GM12892 (cell line): ENCODE data around the gene PGR.

Experiments used
- POLR2A ChIP-seq: IDR thresholded peaks from 2 replicates; pipeline ENCODE4 v1.6.1; 2011; ENCODE audit warnings: low read depth, low read length, control low read depth
- POLR2AphosphoS5 ChIP-seq: IDR thresholded peaks from 2 replicates; pipeline ENCODE4 v1.6.1; 2011; ENCODE audit warnings: low read depth, low read length, control low read depth

DNA sequence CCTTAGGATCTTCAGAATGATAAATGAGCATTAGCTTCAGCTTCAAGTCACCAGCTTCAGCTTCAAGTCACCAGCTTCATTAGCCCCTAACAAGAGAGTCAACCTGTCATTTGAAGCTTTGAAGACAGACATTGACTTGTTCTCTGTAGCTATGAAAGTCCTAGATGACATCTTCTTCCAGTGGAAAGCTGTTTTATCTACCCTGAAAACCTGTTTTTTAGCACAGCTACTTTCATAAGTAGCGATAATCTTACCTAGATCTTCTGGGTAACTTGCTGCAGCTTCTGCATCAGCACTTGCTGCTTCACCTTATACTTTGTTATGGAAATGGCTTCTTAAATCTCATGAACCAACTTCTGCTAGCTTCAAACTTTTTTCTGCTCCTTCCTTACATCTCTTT is 85.7 kb downstream of the PGR start:
- TF ChIP-seq POLR2AphosphoS5 (no peak), POLR2A (no peak)
